GM19452 (cell line): ENCODE data around the gene PRSS38.

Experiments used
- ATAC-seq: cut with Tn5 transposase; IDR thresholded peaks from one replicate; pipeline ENCODE4 v1.9.1; 2021; ENCODE audit not compliant: unreplicated experiment

The PRSS38 gene

GRCh38 chr1:227815468-227816409 is at the start of gene PRSS38:
Gene PRSS38 (plus strand): TSS chr1:227815675. CDS start chr1:227815717, 42 bp downstream.
- no peak for ATAC-seq

- no peak for ATAC-seq
Measured at GRCh38 chr1:227766015-227766634, 49.4 kb upstream of the PRSS38 start.

DNA sequence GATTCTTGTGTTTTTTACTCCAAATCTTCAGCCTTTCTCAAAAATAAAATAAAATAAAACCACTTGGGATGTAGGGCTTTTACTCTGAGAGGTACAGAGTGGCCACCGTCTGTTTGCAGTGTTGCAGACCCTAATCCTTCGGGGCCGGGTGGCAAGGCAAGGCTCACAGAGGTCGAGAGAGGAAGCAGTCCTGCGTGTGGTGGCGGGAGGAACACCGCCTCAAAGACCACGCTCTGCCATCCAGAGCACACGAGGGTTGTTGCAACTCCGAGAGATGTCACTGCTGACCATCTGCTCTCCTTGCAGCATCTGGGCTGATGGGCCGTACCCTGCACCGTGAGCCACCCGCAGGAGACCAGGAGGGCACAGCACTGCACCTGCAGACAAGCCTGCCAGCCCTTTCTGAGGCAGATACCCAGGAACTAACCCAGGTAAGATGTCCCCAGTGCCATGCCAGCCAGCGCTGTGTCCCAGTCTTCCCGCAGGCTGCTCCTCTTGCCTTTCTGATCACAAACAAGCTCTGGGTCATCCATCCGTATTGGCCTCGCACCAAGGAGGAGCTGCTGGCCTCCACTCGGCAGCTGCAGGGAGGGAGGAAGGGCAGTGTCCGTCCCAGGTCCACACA is 48.7 kb upstream of the PRSS38 start:
- no peak for ATAC-seq

GRCh38 chr1:227767401-227768124 is 47.9 kb upstream of the PRSS38 start:
- ATAC-seq, result no peak

- ATAC-seq, result no peak
Measured at GRCh38 chr1:227768125-227768439, 47.4 kb upstream of the PRSS38 start.

DNA sequence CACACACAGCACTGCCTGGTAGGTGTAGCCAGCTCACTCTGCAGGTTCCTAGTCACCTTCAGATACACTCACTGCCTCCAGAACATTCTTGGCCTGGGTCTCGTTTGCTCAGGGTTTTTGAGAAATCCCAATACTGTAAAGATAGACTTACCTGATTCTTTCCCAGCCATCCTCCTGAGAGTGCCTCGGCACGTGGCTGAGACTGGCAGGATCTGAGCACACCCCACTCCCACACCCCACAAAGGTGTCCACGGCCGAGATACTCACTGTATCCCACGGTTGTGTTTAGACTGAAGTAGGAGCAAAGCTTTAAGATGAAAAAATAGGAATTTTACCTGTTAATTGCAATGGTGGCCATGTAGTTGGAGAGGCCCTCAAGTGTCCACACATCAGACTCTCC is 46.8 kb upstream of the PRSS38 start:
- ATAC-seq, result no peak

GRCh38 chr1:227769047-227769935 is 46.2 kb upstream of the PRSS38 start:
- ATAC-seq, result no peak

GRCh38 chr1:227769936-227770494 is 45.5 kb upstream of the PRSS38 start:
- no peak for ATAC-seq

DNA sequence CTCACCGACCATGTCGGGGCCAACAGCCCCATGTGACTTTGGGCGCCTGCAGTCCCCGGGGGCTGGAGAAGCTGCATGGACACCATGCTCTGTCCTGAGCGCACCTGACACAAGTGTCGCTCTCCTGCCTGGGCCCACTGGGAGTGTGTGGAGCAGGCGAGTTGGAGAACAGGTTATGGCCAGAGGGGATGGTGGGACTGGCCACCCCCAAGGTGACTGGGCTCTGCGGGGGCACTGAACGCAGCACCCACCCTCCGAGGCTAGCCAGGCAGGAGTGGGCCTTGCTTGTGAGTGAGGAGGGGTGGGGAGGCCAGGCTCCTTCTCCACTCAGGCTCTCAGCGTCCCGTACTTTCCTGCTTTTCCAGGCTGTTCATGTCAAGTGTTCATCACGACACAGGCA is 44.7 kb upstream of the PRSS38 start:
- no peak for ATAC-seq

DNA sequence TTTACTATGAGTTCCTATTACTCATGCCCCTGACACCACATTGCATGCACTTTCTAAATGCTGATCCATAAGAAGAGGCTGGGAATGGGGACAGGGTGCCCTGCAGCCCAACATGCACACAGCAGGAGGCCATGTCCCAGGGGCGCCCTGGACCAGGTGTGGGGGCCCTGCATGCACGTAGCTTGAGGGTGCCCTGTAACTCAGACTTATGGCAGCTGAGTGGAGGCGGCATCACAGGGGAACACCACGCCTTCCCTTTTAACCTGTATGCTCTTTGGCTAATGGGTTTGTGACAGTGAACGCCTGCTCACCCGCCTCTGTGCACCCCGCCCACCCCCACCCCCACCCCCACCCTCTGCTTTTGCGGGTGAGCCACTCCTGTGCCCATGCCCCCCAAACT is 44.1 kb upstream of the PRSS38 start:
- no peak for ATAC-seq

GRCh38 chr1:227771771-227772170 is 43.7 kb upstream of the PRSS38 start:
- ATAC-seq, result no peak

- ATAC-seq, result no peak
Measured at GRCh38 chr1:227773558-227773957, 41.9 kb upstream of the PRSS38 start.

- no peak for ATAC-seq
Measured at GRCh38 chr1:227774051-227774731, 41.3 kb upstream of the PRSS38 start.

DNA sequence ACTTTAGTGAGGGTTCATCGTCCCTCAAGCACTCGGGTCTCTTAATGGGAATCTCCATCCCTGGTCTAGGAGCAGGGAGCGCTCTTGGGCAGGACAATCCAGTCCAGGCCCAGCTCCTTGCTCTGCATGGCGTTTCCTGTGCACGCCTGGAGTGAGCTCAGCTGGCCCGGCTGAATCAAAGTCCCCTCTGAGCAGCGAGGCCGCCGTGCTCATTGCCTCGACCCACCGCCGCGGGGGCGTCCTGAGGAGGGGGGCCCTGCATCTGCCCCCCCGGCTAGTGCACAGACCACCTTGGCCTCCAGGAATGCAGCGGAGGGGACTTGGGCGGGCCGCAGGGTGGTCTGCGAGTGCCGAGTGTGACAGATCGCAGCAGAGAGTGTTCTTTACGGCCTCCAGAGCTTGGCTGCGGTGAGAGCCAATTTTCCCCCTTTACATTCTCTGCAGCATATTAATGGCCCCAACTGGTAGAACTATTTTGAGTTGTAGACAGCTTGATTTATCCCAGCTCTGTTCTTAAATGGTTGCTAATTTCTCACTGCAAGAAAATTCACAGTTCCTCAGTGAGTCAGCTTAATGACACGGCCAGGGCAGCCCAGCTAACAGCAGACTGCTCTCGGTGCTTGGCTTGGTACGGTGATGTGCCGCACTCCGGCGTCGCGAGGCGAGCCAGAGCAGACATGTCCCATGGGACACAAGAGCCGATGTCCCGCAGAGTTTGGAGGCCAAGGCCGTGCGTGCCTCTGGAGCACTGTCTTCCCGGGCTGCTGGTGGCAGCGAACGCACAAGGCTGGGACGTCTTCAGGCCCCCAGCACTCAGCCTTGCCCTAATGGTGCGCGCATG is 40.4 kb upstream of the PRSS38 start:
- ATAC-seq, result no peak

DNA sequence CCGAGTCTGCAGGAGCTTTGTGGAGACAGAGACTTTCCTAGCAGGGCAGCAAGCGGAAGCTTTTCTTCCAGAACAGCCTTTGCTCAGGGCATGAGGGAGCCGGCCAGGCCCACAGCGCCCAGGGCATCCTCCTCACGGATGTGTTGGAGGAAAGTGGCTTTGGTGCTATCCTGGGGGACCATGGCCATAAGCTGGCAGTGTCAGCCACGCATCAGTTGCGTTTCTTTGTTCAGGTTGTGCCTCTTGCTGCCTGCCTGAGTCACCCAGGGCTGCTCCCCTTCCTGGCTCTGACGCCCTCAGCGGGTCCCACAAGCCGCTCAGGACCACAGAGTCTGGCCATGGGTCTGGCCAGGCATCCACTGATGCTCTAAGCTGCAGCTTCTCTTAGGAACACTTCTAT is 39.6 kb upstream of the PRSS38 start:
- ATAC-seq, result no peak

GRCh38 chr1:227776331-227776771 is 39.1 kb upstream of the PRSS38 start:
- ATAC-seq, result no peak

DNA sequence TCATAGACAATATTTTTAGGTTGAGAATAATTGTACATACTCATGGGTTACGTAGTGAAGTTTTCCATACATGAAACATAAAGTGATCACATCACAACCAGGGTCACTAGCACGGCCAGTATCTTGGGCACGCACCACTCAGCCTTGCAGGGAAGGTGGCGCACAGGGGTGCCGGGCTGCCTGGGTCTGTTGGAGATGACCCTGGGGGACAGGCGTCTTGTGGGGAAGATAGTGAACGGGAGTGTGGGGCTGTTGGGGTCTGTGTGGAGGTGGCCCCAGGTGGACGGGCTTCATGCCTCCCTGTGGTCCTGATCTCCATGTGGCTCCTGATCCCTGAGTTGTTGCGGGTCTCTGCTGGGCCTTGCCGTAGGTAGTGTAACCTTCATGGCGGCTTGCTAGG is 38.3 kb upstream of the PRSS38 start:
- ATAC-seq, result no peak

DNA sequence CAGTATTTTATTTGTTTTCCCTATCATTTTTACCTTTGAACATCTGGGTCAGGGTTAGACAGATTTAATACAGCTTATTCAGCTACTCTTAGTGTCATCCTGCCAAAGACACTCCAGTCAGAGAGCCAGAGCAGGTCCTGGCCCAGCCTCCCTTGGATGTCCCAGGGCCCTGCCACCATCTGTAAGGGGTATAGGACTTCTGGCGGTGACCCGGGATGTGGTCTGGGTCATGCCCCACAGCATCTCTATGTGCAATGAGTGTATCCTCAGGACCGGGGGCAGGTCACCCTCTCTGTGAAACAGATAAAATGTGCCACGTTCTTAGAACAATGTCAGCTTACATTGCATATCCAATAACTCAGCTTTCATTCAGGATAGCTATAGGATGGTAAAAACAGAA is 37.8 kb upstream of the PRSS38 start:
- no peak for ATAC-seq
